Astrocyte (in vitro differentiated cells and primary cell): Measurements from ENCODE around the gene DAD1.

Source experiments
- EZH2 ChIP-seq: IDR thresholded peaks from 2 replicates; pipeline ENCODE4 v1.6.1; 2012; ENCODE audit warnings: mild to moderate bottlenecking, low read length, inconsistent platforms; ENCODE audit not compliant: insufficient read depth
- TF ChIP-seq, protein P1 (sequence below): IDR thresholded peaks from 2 replicates; pipeline ENCODE4 v1.5.1; 2011; ENCODE audit warnings: low read depth, mild to moderate bottlenecking, inconsistent platforms, low read length, moderate library complexity; ENCODE audit not compliant: insufficient read depth

DNA sequence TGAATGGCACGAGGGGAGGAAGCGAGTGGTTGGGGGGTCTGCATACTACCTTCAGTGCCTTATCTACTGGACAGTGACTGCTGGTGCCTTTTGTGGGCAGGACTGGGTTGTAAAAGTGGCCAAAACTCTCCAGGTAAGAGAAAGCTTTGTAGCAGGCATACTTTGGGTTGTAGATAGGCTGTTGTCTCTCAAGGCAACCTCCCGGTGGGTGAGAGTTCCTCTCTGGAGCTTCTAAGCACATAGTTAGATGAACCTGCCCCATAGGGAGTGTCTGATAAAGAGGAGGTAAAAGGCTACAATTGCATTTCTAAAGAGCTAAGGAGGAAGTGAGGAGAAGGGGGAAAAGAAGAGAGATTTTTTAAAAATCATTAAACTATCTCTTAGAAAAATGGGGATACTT lies 4.2 kb upstream of the DAD1 start:
- TF ChIP-seq, protein P1, sequence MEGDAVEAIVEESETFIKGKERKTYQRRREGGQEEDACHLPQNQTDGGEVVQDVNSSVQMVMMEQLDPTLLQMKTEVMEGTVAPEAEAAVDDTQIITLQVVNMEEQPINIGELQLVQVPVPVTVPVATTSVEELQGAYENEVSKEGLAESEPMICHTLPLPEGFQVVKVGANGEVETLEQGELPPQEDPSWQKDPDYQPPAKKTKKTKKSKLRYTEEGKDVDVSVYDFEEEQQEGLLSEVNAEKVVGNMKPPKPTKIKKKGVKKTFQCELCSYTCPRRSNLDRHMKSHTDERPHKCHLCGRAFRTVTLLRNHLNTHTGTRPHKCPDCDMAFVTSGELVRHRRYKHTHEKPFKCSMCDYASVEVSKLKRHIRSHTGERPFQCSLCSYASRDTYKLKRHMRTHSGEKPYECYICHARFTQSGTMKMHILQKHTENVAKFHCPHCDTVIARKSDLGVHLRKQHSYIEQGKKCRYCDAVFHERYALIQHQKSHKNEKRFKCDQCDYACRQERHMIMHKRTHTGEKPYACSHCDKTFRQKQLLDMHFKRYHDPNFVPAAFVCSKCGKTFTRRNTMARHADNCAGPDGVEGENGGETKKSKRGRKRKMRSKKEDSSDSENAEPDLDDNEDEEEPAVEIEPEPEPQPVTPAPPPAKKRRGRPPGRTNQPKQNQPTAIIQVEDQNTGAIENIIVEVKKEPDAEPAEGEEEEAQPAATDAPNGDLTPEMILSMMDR: no peak
- no peak for TF ChIP-seq EZH2
